Measurements from ENCODE around the gene ELOVL4. TPM values are rescaled to one million over a fixed set of nuclear protein-coding genes. Genes with fewer than 3 reads are reported as not detected.

The ELOVL4 gene
- total RNA-seq (under 1 TPM; 0.09 to 0.48 (median 0.19) TPM), polyA plus RNA-seq (under 1 TPM; 0.24 to 0.27 TPM)
- long read RNA-seq, donor 1, result 0 reads
- long read RNA-seq, donor 2, partial matches to known transcripts, result 0 of 1 reads
- long read RNA-seq, donor 2, other reads (novel, unspliced or antisense), result 0 of 1 reads
- long read RNA-seq, donor 3, partial matches to known transcripts, result 0 of 2 reads
- long read RNA-seq, donor 3, other reads (novel, unspliced or antisense), result 0 of 2 reads

GRCh38 chr6:79947191-79948186, at the start of gene ELOVL4:
Gene ELOVL4 (minus strand): TSS chr6:79947553. CDS start chr6:79947279, 274 bp downstream.
- Histone ChIP-seq H3K4me1 (peaks cover 0 to 17% (median 7%) of the 10 kb centered on the region in 12 donors), H3K4me3 (peak within 1 kb of the TSS; percentile 28 to 75 (median 58)), H3K9me3 (no peaks in the 10 kb centered on the region), H3K27me3 (peaks cover 4 to 52% (median 24%) of the 10 kb centered on the region in 9 donors), H3K27ac (no peak within 1 kb of the TSS), H3K36me3 (no peaks in the 10 kb centered on the region)
- no peak for TF ChIP-seq CTCF (IDR thresholded peaks at IDR 0.05)
- peak in 1 of 2 donors; percentile 22 for TF ChIP-seq POLR2A (IDR thresholded peaks at IDR 0.05)
- intact Hi-C loops (cut with DNase I), result loop anchor here in 6 of 10 donors (5.0 to 10.0 kb wide), 2 partner anchors 145 to 147 kb away; no protein-coding TSS in a partner anchor
- peak; percentile 42 to 96 (median 85) for ATAC-seq
- 1 to 5% (median 3%) methylated on average over 19 to 84 of the region's 84 CpGs for WGBS, 4 donors
- peak; percentile 50 to 74 (median 62) for DNase-seq

DNA sequence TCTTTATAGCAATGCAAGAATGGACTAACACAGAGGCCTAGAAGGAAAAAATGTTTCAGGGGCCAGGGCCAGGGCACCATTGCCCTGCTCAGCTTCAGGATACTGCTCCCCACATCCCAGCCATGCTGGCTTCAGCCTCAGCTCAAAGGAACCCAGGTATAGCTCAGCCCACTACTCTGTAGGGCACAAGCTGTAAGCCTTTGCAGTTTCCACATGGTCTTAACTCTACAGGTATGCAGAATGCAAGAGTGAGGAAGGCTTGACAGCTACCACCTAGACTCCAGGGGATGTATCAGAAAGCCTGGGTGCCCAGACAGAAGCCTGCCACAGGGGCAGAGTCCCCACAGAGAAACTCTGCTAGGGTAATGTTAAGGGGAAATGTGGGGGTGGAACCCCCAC, 46.6 kb upstream of the ELOVL4 start:
- no peaks in the 10 kb centered on the region for H3K36me3 ChIP-seq
- no peaks in the 10 kb centered on the region for H3K4me1 ChIP-seq
- H3K27ac ChIP-seq, result no peak overlapping the region
- peaks cover 0 to 11% (median 0%) of the 10 kb centered on the region in 9 donors for H3K27me3 ChIP-seq
- ATAC-seq (no peak), DNase-seq (no peak)
- intact Hi-C loops (cut with DNase I), result no loop called here
- no peaks in the 10 kb centered on the region for H3K9me3 ChIP-seq
- no peak for TF ChIP-seq CTCF (IDR thresholded peaks at IDR 0.05)
- TF ChIP-seq POLR2A (IDR thresholded peaks at IDR 0.05), result no peak
- no peak overlapping the region for H3K4me3 ChIP-seq

GRCh38 chr6:79993012-79993910, 45.9 kb upstream of the ELOVL4 start:
- no peak overlapping the region for H3K27ac ChIP-seq
- H3K4me3 ChIP-seq, result no peak overlapping the region
- no peak for DNase-seq
- no peak for TF ChIP-seq CTCF (IDR thresholded peaks at IDR 0.05)
- TF ChIP-seq POLR2A (IDR thresholded peaks at IDR 0.05), result no peak
- WGBS, 4 donors, result 48 to 54% (median 51%) methylated on average over 2 of the region's 2 CpGs
- no peaks in the 10 kb centered on the region for H3K36me3 ChIP-seq
- H3K27me3 ChIP-seq, result peaks cover 0 to 11% (median 0%) of the 10 kb centered on the region in 9 donors
- H3K9me3 ChIP-seq, result no peaks in the 10 kb centered on the region
- ATAC-seq, result no peak
- intact Hi-C loops (cut with DNase I), result no loop called here
- H3K4me1 ChIP-seq, result no peaks in the 10 kb centered on the region
